Erythroblast (primary cell): Measurements from ENCODE around the gene IL12B.
"Not testable (repeated sequence)": the region's sequence is repeated elsewhere in the genome, so short reads cannot be mapped to it uniquely, and the experiment has no call there.

Experiments
- DNase-seq, 2 experiments: peaks; one replicate each; lab custom pipeline; 2025; lab: John Stamatoyannopoulos, UW
- GATA1 ChIP-seq: IDR thresholded peaks from 2 replicates; pipeline ENCODE4 v1.6.1; 2011; ENCODE audit warnings: low read depth, mild to moderate bottlenecking, control low read depth, low read length, moderate library complexity
- POLR2A ChIP-seq: IDR thresholded peaks from 2 replicates; pipeline ENCODE4 v1.6.1; 2011; ENCODE audit warnings: mild to moderate bottlenecking, low read length

IL12B gene

DNA sequence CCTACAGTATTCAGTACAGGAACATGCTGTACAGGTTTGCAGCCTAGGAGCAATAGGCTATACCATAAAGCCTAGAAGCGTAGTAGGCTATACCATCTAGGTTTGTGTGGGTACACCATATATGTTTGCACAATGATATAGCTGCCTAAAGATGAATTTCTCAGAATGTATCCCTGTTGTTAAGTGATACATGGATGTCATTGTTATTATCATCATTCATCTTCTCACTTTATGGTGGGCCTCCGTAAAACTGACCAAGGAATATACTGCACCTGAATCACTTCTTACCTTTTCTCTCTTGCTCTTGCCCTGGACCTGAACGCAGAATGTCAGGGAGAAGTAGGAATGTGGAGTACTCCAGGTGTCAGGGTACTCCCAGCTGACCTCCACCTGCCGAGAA lies 11.8 kb downstream of the IL12B start:
- no peak for DNase-seq
- TF ChIP-seq POLR2A (no peak), GATA1 (no peak)

DNA sequence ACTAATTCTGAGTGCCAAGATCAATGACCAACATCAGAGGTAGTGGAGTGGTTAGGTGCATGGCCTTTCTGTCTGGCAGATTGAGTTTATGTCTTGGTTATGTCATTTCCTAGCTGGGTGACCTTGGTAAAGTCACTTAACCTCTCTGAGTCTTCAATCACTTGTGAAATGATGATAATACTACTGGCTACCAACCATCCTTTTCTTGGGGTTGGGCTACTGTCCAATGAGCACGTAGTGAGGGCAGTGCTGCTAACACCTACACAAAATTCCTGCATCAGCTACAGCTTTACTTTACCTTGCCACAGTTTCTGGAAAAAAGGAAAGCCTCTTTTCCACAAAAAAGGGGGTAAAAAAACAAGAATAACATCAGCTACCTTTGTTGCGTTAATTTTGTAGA lies 12.4 kb downstream of the IL12B start:
- DNase-seq = no peak
- no peak for TF ChIP-seq GATA1

DNA sequence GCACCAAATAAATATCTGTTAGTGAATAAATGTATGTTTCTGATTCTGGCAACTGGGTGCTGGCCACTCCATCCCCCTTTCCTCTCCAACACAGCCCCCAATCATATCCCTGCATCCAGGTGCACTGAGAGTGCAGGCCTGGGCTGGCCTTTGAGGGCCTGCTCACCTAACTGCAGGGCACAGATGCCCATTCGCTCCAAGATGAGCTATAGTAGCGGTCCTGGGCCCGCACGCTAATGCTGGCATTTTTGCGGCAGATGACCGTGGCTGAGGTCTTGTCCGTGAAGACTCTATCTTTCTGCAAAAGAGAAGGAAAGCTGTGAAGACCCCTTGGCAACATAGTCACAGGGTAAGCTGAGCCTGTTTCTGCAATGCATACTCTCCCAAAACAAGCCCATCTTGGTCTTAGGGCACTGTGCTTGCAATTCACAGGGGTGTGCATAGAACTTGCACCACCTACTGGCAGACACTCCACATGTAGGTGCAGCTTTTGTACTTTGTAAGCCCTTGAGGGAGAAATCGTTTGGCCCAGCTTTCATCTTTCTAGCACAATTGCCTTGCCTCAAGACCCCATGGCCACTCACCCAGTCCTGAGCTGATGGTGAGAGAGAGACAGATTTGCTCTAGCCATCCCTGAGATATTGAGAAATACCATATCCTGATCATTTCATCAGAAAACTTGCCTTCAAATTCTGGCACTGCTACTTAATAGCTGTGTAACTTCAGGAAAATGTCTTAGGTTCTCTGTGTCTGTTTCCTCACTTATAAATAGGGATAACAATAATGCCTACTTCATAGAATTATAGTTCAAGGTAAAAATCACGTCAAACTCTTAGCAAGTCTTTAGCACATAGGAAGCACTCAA lies 13.5 kb downstream of the IL12B start:
- peak; percentile 58 to 69 for DNase-seq
- no peak for TF ChIP-seq GATA1
- no peak for TF ChIP-seq POLR2A

DNA sequence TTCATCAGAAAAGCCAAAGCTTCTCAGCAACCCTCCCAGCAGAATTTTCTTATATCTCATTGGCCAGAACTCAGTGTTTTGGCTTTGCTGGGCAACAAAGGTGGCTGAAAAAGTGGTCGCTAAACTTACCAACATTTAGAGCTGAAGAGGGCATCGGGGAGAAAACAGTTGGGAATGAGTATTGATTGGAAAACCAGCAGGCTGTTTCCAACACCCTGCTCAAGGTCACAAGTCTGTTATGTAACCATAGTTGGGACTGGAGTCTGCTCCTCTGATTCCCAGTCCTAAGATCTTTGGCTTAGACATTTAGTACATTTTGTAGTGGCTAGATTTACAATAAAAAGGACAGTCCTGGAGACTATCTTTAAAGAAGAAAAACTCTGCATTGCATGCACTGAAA lies 17.1 kb downstream of the IL12B start:
- no peak for TF ChIP-seq POLR2A
- no peak for DNase-seq

DNA sequence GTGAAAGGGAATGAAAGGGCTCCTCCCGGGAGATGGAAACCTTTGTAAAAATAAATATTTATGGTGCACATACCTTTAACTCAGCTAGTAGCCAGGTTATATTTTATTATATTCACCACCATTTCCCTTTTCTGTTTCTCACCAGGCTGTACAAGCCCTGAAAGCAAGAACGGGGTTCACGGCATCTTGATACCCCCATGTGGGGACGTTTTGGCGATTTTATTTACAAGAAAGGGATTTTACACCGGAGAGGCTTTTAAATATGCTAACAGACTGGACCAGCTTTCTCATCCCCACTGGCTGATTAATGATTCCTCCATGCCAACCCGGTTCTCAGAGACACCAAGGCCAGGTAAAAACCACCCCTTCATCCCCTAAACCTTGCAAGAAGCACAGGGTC lies 19.2 kb downstream of the IL12B start:
- DNase-seq = no peak
- TF ChIP-seq GATA1 (no peak), POLR2A (no peak)

DNA sequence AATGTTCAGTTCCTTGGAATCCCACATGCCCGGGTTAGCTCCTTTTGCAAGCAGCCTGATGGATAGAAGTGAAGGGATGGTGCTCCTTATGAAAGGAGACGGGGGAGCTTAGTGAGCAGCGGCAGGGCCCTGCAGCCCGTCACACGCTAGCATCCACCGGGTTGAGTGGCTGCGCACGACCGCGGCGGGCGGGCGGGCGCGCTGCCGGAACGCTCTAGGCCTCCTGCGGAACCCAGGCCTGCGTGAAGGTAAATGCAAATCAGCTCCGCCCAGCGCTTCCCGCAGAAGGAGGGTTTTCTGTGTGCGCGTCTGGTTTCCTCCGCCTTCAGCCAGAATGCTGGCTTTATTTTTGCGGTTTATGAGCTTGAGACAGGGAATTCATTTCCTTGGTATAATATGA lies 19.8 kb downstream of the IL12B start:
- TF ChIP-seq GATA1 (no peak), POLR2A (no peak)
- no peak for DNase-seq

DNA sequence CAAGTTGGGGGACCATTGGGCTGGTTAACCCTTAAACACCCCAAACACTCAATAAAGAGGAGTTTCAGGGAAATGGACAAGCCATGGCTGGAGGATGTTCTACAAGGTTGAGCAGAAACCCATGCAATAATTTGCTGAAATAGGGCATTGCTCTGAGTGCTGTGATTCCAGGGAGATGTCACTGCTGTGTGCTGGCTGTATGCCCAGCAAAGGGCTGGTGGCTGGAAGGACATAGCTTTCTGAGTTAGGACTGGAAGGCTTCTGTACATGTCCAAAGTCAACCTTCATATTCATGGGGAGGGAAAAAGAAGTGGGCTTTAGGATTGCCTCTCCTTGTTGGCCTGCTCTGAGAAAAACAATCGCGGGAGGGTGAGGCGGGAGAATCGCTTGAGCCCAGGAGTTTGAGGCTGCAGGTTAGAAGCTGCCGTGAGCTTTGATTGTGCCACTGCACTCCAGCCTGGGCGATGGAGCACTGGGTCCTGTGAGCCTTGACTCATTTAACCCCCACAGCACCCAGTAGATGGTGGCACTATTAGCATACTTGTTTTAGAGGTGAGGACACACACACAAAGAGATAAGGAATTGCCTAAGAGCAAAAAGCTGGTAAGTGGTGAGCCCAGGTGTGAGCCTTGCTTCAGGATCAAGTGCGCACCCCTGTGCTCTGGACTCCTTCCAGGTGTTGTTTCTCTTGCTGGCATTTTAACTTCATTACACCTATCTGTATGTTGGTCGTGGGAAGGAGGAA lies 20.4 kb downstream of the IL12B start:
- DNase-seq = no peak
- TF ChIP-seq POLR2A = no peak

DNA sequence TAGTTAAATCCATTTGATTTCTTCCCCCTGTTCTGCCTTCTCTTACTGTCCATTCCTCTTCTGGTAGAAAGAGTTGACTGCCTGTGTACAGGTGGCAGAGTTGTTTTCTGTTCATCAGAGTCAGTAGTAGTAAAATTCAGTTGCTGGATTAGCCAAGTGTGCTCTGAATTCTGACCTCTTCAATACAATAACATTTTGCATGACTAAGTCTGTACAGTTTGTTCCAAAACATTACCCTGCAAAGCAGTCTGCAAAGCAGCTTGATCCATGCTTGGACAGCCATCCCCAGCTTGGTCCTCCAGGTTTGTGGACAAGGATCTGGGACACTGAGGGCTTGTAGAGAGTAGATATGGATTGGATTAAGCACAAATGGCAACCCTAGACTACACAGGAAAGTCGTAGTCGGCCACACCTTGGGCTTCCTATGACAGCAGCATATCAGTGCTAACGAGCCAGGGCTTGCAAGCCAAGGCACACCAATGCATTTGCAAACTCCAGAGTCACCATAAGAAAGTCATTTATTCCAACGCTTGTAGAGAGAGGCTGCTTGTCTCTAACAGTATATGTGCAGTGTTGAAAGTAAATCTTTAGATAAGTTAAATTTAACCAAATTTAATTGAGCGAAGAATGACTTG lies 25.2 kb downstream of the IL12B start:
- TF ChIP-seq GATA1 (no peak), POLR2A (no peak)
- no peak for DNase-seq

DNA sequence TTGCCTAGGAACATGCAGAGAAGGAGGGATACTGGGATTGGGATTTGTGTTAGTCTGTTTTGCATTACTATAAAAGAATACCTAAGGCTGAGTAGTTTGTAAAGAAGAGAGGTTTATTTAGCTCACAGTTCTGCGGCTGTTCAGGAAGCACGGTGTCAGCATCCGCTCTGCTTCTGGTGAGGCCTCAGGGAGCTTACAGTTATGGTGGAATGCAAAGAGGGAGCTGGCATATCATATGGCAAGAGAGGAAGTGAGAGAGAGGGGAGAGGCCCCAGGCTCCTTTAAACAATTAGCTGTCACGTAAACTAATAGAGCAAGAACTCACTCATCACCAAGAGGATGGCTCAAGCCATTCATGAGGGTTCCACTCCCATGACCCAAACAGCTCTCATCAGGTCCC lies 27.0 kb downstream of the IL12B start:
- no peak for DNase-seq
- TF ChIP-seq GATA1 (no peak), POLR2A (no peak)

DNA sequence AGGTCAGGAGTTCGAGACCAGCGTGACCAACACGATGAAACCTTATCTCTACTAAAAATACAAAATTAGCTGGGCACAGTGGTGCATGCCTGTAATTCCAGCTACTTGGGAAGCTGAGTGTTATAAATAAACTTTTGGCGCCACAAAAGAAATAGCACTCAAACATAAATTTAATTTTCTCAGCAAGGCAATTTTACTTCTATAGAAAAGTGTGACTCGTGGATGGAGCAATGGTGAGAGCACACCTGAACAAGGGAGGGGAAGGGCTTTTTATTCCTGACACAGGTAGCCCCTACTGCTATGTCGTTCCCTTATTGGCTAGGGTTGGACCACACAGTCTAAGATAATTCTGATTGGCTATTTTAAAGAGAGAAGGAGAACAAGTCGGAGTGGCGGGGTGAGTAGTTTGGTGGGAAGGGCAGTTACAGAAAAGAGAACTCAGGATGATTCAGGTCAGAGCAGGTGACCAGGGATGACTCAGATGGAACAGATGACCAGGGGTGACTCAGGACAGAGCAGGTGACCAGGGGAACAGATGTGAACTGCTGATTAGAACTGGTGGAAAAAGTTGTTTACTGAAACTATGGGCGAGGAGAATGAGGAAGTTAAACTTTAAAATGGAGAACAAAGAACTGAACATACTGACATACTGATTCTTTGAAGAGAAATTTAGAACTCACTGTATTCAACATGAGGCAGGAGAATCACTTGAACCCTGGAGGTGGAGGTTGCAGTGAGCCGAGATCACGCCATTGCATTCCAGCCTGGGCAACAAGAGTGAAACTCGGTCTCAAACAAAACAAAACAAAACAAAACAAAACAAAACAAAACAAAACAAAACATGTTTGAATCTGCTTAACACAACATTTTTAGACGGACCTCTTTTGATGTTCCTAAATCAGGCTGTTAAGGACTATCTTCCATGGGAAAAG lies 28.1 kb downstream of the IL12B start:
- peak; percentile 3 to 7 for DNase-seq

DNA sequence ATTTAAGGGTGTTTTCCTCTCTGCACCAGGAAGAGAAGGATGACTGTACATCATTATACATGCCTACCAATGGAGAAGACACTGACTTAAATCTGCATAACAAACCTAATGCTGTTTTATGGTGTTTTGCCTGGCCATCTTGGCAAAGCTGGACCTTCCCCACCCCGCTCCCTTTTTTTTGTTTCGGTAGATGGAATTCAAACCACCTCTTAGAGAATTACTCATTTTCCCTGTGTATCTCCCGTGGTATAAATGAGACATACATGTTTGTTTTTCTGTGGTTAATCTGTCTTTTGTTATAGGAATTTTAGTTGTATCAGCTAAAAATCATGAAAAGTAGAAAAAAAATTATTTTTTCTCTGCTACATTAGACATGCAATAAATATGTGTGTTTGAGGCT lies 28.8 kb downstream of the IL12B start:
- DNase-seq = no peak
- no peak for TF ChIP-seq POLR2A
- no peak for TF ChIP-seq GATA1

DNA sequence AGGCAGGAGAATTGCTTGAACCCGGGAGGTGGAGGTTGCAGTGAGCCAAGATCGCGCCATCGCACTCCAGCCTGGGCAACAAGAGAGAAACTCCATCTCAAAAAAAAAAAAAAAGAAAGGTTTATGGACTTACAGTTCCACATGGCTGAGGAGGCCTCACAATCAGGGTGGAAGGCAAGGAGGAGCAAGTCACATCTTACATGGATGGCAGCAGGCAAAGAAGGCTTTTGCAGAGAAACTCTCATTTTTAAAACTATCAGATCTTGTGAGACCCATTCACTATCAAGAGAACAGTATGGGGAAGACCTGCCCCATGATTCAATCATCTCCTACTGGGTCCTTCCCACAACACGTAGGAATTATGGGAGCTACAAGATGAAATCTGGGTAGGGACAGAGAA lies 33.0 kb downstream of the IL12B start:
- not testable (repeated sequence) for DNase-seq

DNA sequence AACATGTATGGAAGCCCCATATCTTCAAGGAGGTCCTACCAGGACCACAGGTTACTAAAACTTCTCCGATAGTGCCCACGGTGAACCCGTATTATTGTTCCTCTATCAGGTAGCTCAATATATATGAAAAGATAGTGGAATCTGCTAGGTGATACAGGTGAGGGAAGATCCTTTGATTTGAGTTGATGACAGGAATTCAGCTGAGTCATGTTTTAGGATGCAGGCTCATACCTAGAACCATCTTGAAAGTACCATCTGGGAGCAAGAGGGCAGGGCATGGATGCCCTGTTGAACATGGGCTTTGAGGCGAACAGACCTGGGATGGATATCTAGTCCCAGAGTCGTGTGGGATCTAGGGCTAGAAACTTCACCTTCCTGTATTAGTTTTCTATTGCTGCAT lies 35.4 kb downstream of the IL12B start:
- TF ChIP-seq GATA1 = no peak
- TF ChIP-seq POLR2A = no peak
- DNase-seq = no peak
